GM21723 (cell line): ENCODE results near the gene EPN1.

Source experiments
- ATAC-seq: cut with Tn5 transposase; IDR thresholded peaks from one replicate; pipeline ENCODE4 v1.9.1; 2021; ENCODE audit warnings: mild to moderate bottlenecking, moderate library complexity; ENCODE audit not compliant: unreplicated experiment

EPN1 gene

GRCh38 chr19:55691561-55692481 is 16.8 kb downstream of the EPN1 start:
- ATAC-seq: no peak

GRCh38 chr19:55692681-55693081 is 17.7 kb downstream of the EPN1 start:
- ATAC-seq: no peak

- no peak for ATAC-seq
Measured at GRCh38 chr19:55693336-55693974, 18.4 kb downstream of the EPN1 start.

GRCh38 chr19:55694241-55694655 is 19.2 kb downstream of the EPN1 start:
- ATAC-seq: no peak

GRCh38 chr19:55694656-55695491 is 19.8 kb downstream of the EPN1 start:
- ATAC-seq: no peak

- ATAC-seq: no peak
Measured at GRCh38 chr19:55695511-55696290, 20.7 kb downstream of the EPN1 start.

- ATAC-seq: no peak
Measured at GRCh38 chr19:55696301-55697068, 21.5 kb downstream of the EPN1 start.

- ATAC-seq: no peak
Measured at GRCh38 chr19:55697069-55697440, 22.0 kb downstream of the EPN1 start.

- ATAC-seq: no peak
Measured at GRCh38 chr19:55697698-55698097, 22.7 kb downstream of the EPN1 start.

GRCh38 chr19:55698256-55698655 is 23.2 kb downstream of the EPN1 start:
- no peak for ATAC-seq

GRCh38 chr19:55699221-55699620 is 24.2 kb downstream of the EPN1 start:
- no peak for ATAC-seq

GRCh38 chr19:55700813-55701212 is 25.8 kb downstream of the EPN1 start:
- no peak for ATAC-seq

- no peak for ATAC-seq
Measured at GRCh38 chr19:55702131-55702627, 27.2 kb downstream of the EPN1 start.

GRCh38 chr19:55703790-55704215 is 28.8 kb downstream of the EPN1 start:
- ATAC-seq: no peak

GRCh38 chr19:55704494-55705245 is 29.6 kb downstream of the EPN1 start:
- ATAC-seq: no peak

GRCh38 chr19:55705972-55706371 is 30.9 kb downstream of the EPN1 start:
- no peak for ATAC-seq

- no peak for ATAC-seq
Measured at GRCh38 chr19:55711719-55712118, 36.7 kb downstream of the EPN1 start.

GRCh38 chr19:55712804-55713631 is 38.0 kb downstream of the EPN1 start:
- no peak for ATAC-seq
